Measurements from ENCODE around the gene PLS3.

PLS3 gene

GRCh38 chrX:115571712-115572111 is 10.7 kb downstream of the PLS3 start:
- DNase-seq (ENCODE audit: low spot score): no peak

- no peak for DNase-seq (ENCODE audit: low spot score)
Measured at GRCh38 chrX:115573185-115573584, 12.2 kb downstream of the PLS3 start.

- DNase-seq (ENCODE audit: low spot score): no peak
Measured at GRCh38 chrX:115576676-115577075, 15.7 kb downstream of the PLS3 start.

- no peak for DNase-seq (ENCODE audit: low spot score)
Measured at GRCh38 chrX:115579327-115579726, 18.4 kb downstream of the PLS3 start.

GRCh38 chrX:115579786-115580294 is 18.9 kb downstream of the PLS3 start:
- DNase-seq (ENCODE audit: low spot score): no peak

- no peak for DNase-seq (ENCODE audit: low spot score)
Measured at GRCh38 chrX:115581759-115582615, 21.0 kb downstream of the PLS3 start.

- no peak for DNase-seq (ENCODE audit: low spot score)
Measured at GRCh38 chrX:115582616-115583495, 21.9 kb downstream of the PLS3 start.

GRCh38 chrX:115583496-115584004 is 22.6 kb downstream of the PLS3 start:
- no peak for DNase-seq (ENCODE audit: low spot score)

- DNase-seq (ENCODE audit: low spot score): no peak
Measured at GRCh38 chrX:115584696-115585095, 23.7 kb downstream of the PLS3 start.

GRCh38 chrX:115588179-115588578 is 27.2 kb downstream of the PLS3 start:
- DNase-seq (ENCODE audit: low spot score): no peak

- DNase-seq (ENCODE audit: low spot score): no peak
Measured at GRCh38 chrX:115589419-115589818, 28.4 kb downstream of the PLS3 start.

GRCh38 chrX:115591420-115591819 is 30.4 kb downstream of the PLS3 start:
- no peak for DNase-seq (ENCODE audit: low spot score)

GRCh38 chrX:115591856-115592842 is 31.2 kb downstream of the PLS3 start:
- DNase-seq (ENCODE audit: low spot score): no peak

GRCh38 chrX:115592997-115593734 is 32.2 kb downstream of the PLS3 start:
- no peak for DNase-seq (ENCODE audit: low spot score)

GRCh38 chrX:115595049-115595448 is 34.1 kb downstream of the PLS3 start:
- no peak for DNase-seq (ENCODE audit: low spot score)

- no peak for DNase-seq (ENCODE audit: low spot score)
Measured at GRCh38 chrX:115598556-115598955, 37.6 kb downstream of the PLS3 start.

- no peak for DNase-seq (ENCODE audit: low spot score)
Measured at GRCh38 chrX:115602308-115602707, 41.3 kb downstream of the PLS3 start.

GRCh38 chrX:115602729-115603389 is 41.9 kb downstream of the PLS3 start:
- DNase-seq (ENCODE audit: low spot score): no peak

- DNase-seq (ENCODE audit: low spot score): no peak
Measured at GRCh38 chrX:115603534-115604074, 42.6 kb downstream of the PLS3 start.

GRCh38 chrX:115606861-115607260 is 45.9 kb downstream of the PLS3 start:
- no peak for DNase-seq (ENCODE audit: low spot score)

Measured in hematopoietic multipotent progenitor cell treated with erythropoietin and hydrocortisone succinate and interleukin-3 and kit ligand, for 17 days (in vitro differentiated cells).